Right lobe of liver (tissue), 6 donors: ENCODE data around the gene SEMA4F. TPM values are rescaled to one million over a fixed set of nuclear protein-coding genes. Genes with fewer than 3 reads are reported as not detected.

Source experiments
- ATAC-seq, 4 donors: fragments of 200-7000 bp; cut with Tn5 transposase; one replicate each; pipeline ENCODE4 v1.9.1; 2020; ENCODE audit warnings: mild to moderate bottlenecking in 4 of 4, moderate library complexity in 4 of 4
- DNase-seq, 3 donors: peaks; one replicate each; pipeline ENCODE4 v3.0.0-alpha.2; 2020
- H3K27ac ChIP-seq, 3 donors: fragments of 200-600 bp; one replicate each; pipeline ENCODE4 v1.8.0; 2022
- H3K27me3 ChIP-seq, 2 donors: fragments of 200-600 bp; one replicate each; pipeline ENCODE4 v1.8.0; 2022
- H3K36me3 ChIP-seq, 4 donors: fragments of 200-600 bp; sonication (generic) in 1 of 4; one replicate each; pipeline versions ENCODE4 v1.5.1 to v1.8.0; 2017 to 2022; ENCODE audit warnings: control low read depth in 1 of 4
- H3K4me1 ChIP-seq, 4 donors: fragments of 200-600 bp; sonication (generic) in 1 of 4; one replicate each; pipeline versions ENCODE4 v1.5.1 to v1.8.0; 2017 to 2022; ENCODE audit warnings: control low read depth in 1 of 4
- H3K4me3 ChIP-seq, 3 donors: fragments of 200-600 bp; one replicate each; pipeline ENCODE4 v1.8.0; 2022
- H3K9me3 ChIP-seq, 4 donors: fragments of 200-600 bp; sonication (generic) in 1 of 4; one replicate each; pipeline versions ENCODE4 v1.5.1 to v1.8.0; 2017 to 2022; ENCODE audit warnings: control low read depth in 1 of 4
- POLR2A ChIP-seq: fragments of 450-650 bp; IDR thresholded peaks from one replicate; pipeline ENCODE4 v1.6.1; 2017; ENCODE audit warnings: antibody characterized with exemption, mild to moderate bottlenecking
- WGBS: methylation state at CpG from one replicate; pipeline ENCODE4 v1.1.6; 2018; ENCODE audit warnings: low coverage, low lambda C conversion rate; ENCODE audit not compliant: insufficient coverage; ENCODE audit errors: missing lambda C conversion rate; 5-methylcytosine and 5-hydroxymethylcytosine counted together
- intact Hi-C, 2 donors: fragments of 100-400 bp; cut with DNase I; formaldehyde crosslinking; loops; one replicate each; pipeline versions ENCODE4 v1.11.2 to v1.14.1; 2022
- long read RNA-seq: library from polyadenylated mRNA; unstranded; transcript quantifications from one replicate; pipeline ENCODE4 v2.0.0, GENCODE V29; 2019
- total RNA-seq, 6 experiments: library from RNA; depleted of rRNA in 2 of 6; stranded (reverse); fragments of >200 nt in 2 of 6; fragmentation: NEBNext Ultra II Directional in 3 of 6; extraction: Animal tissue kit (Norgen Biotek cat#: 25700) in 3 of 6; gene quantifications; one replicate each; pipeline versions ENCODE4 v1.1.0 to v1.2.4, GENCODE V29; 2016 to 2023
- TF ChIP-seq, protein P1 (sequence below), 4 donors: fragments of 200-600 bp in 3 of 4; fragments of 450-650 bp in 1 of 4; IDR thresholded peaks; one replicate each; pipeline versions ENCODE4 v1.5.1 to v1.8.0; 2016 to 2022; ENCODE audit warnings: antibody characterized with exemption in 4 of 4, mild to moderate bottlenecking in 2 of 4
- donor health status: DM: no; HTN: yes; CAD: no.
- donor health status: DM: no; HTN: no; CAD: no.
- donor health status: DM: no; HTN: no; CAD: no.
- donor health status: DM: no; HTN: yes; CAD: no.
- donor health status: DM: no; HTN: yes; CAD: no.

Gene SEMA4F
- 1 to 10 TPM; 1.1 to 2.3 (median 1.6) TPM for total RNA-seq
- long read RNA-seq = 0 reads

DNA sequence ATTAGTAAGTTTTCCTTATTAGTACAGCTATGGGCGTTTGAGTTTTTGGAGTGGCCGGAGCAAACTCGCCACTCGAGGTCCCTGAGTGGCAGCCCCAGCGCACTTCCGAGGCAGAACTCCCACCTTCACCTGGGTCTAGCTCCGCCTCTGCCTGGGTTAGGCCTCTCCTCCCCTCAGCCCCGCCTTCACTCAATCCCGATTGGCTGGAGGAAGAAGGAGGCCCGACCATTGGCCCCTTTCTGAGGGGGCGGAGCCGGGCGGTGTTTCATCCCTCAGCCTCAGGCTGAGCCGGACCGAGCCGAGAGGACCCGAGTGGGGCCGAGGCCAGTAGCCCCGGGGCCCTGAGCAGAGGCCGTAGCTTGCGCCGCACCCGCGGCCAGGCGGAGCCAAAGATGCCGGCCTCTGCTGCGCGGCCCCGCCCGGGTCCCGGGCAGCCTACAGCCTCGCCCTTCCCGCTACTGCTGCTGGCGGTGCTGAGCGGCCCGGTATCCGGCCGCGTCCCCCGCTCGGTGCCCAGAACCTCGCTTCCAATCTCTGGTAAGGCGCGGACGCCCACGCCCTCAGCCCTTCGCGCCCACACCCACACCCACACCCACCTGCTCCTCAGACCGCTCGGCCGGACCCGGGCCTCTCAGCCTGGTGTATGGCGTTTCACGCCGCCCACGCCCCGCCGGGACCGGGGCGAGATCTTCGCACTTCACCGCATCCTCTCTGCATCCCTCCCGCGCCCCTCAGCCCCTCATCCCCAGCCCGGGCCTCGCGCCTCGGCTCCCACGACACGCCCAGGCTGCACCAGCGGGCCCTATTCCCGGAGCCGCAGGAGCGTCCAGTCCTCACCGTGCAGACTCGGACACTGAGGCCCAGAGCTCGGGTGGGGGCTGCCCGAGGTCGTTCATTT, at the start of gene SEMA4F:
Gene SEMA4F, plus strand, starts transcription at position 263 of the 898 bp plus-strand sequence. Its CDS starts 130 bp downstream, at position 393.
- intact Hi-C loops = no loop called here
- peak; percentile 97 to 98 (median 97) for DNase-seq
- Histone ChIP-seq H3K27ac (no peak within 1 kb of the TSS), H3K9me3 (no peaks in the 10 kb centered on the region), H3K4me3 (peak within 1 kb of the TSS; percentile 54 to 68 (median 60)), H3K36me3 (no peaks in the 10 kb centered on the region), H3K4me1 (peaks cover 0 to 4% (median 2%) of the 10 kb centered on the region in 4 donors), H3K27me3 (no peaks in the 10 kb centered on the region)
- ATAC-seq = peak; percentile 100
- WGBS = 4% methylated on average over 24 of the region's 79 CpGs
- TF ChIP-seq, protein P1, sequence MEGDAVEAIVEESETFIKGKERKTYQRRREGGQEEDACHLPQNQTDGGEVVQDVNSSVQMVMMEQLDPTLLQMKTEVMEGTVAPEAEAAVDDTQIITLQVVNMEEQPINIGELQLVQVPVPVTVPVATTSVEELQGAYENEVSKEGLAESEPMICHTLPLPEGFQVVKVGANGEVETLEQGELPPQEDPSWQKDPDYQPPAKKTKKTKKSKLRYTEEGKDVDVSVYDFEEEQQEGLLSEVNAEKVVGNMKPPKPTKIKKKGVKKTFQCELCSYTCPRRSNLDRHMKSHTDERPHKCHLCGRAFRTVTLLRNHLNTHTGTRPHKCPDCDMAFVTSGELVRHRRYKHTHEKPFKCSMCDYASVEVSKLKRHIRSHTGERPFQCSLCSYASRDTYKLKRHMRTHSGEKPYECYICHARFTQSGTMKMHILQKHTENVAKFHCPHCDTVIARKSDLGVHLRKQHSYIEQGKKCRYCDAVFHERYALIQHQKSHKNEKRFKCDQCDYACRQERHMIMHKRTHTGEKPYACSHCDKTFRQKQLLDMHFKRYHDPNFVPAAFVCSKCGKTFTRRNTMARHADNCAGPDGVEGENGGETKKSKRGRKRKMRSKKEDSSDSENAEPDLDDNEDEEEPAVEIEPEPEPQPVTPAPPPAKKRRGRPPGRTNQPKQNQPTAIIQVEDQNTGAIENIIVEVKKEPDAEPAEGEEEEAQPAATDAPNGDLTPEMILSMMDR (IDR thresholded peaks at IDR 0.05) = no peak
- peak; percentile 40 for TF ChIP-seq POLR2A

GRCh38 chr2:74606927-74607326, 47.1 kb upstream of the SEMA4F start:
- DNase-seq (no peak), ATAC-seq (no peak)
- no peak overlapping the region for H3K27ac ChIP-seq
- TF ChIP-seq, protein P1 (IDR thresholded peaks at IDR 0.05) = no peak
- TF ChIP-seq POLR2A = no peak
- no peaks in the 10 kb centered on the region for H3K36me3 ChIP-seq
- 42% methylated on average over 5 of the region's 5 CpGs for WGBS
- H3K4me3 ChIP-seq = no peak overlapping the region
- H3K4me1 ChIP-seq = no peaks in the 10 kb centered on the region
- no peaks in the 10 kb centered on the region for H3K9me3 ChIP-seq
- intact Hi-C loops = no loop called here
- H3K27me3 ChIP-seq = no peaks in the 10 kb centered on the region

DNA sequence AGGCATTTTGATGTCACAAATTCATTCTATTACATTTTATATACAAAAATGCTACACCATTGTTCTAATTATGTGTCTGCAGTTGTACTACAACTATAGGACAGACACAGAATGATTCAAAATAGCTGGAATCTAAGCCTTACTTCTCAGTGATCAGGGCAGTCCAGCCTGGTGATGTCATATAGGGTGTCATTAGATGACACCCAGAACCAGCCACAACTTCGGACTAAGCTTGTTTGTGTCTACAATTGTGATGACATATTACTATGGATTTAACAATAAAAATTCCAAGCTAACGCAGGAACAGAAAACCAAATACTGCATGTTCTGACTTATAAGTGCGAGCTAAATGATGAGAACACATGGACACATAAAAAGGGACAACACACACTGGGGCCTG, 36.9 kb upstream of the SEMA4F start:
- TF ChIP-seq, protein P1 (IDR thresholded peaks at IDR 0.05) = no peak
- no peak for TF ChIP-seq POLR2A
- no peaks in the 10 kb centered on the region for H3K27me3 ChIP-seq
- H3K9me3 ChIP-seq = no peaks in the 10 kb centered on the region
- DNase-seq (no peak), ATAC-seq (no peak)
- no peak overlapping the region for H3K27ac ChIP-seq
- 73% methylated on average over 3 of the region's 3 CpGs for WGBS
- no peak overlapping the region for H3K4me3 ChIP-seq
- no peaks in the 10 kb centered on the region for H3K36me3 ChIP-seq
- intact Hi-C loops = no loop called here
- H3K4me1 ChIP-seq = no peaks in the 10 kb centered on the region

DNA sequence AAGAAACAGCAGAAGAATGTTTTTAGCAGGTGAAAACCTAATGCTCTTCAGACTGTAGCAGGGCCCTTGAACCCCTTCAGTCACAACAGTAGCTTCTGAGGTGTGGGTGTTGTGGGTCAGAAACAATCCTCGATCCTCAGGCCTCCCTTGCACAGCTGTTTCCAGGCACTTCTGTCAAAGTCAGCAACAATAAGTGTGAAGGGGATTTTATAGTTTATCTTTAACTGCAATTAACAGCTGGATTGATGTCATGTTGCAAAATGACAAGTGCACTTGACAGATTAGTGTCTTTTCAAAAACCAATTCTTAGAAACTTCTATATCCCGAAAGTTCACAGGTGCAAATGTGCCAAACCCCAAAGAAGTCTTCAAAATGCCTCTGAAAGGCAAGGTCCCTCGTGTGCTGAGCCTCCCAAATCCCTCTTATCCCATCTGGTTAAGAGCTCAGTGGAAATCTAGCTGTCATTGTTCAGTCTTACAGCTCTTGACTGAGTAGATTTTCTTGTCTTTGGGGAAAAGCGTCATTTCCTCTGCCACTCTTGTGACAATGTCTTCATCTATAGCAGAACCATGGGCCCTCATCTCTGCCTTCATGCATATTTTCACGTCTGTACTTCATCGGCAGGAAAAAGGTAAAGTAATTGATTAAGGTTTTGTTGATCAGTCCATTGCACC, 35.5 kb upstream of the SEMA4F start:
- Histone ChIP-seq H3K4me3 (no peak overlapping the region), H3K27ac (no peak overlapping the region), H3K27me3 (no peaks in the 10 kb centered on the region), H3K36me3 (no peaks in the 10 kb centered on the region), H3K4me1 (no peaks in the 10 kb centered on the region), H3K9me3 (no peaks in the 10 kb centered on the region)
- ATAC-seq (no peak), DNase-seq (no peak)
- WGBS = 58% methylated on average over 6 of the region's 6 CpGs
- intact Hi-C loops = no loop called here
- TF ChIP-seq, protein P1 (IDR thresholded peaks at IDR 0.05) = no peak
- TF ChIP-seq POLR2A = no peak
